SK-N-SH (cell line): ENCODE data around the gene ZNF502. TPM values are rescaled to one million over a fixed set of nuclear protein-coding genes. Genes with fewer than 3 reads are reported as not detected.

Source experiments
- CTCF ChIA-PET: fragments of 300-600, 350-600 bp; formaldehyde crosslinking; extraction: SDS; loops from one replicate; lab custom pipeline; 2021; lab: Yijun Ruan, JAX
- POLR2A ChIA-PET: fragments of 350-600 bp; sonication (Branson Sonifier 250); formaldehyde crosslinking; extraction: SDS; loops from one replicate; lab custom pipeline; 2020; ENCODE audit warnings: antibody characterized with exemption, inconsistent platforms; lab: Yijun Ruan, JAX
- DNase-seq: peaks from one replicate; pipeline ENCODE4 v3.0.0; 2012
- H2AFZ ChIP-seq: fragments of 200-600 bp; sonication (generic); 2 replicates; pipeline ENCODE4 v1.8.1; 2016; ENCODE audit warnings: antibody characterized with exemption, mild to moderate bottlenecking, low read depth
- H3F3A ChIP-seq: fragments of 200-600 bp; sonication (generic); replicated peaks from 2 replicates; pipeline ENCODE3; 2016; ENCODE audit warnings: antibody characterized with exemption, mild to moderate bottlenecking; ENCODE audit not compliant: insufficient read depth
- H3K27ac ChIP-seq, 2 experiments: fragments of 200-500 bp in 1 of 2; fragments of 200-600 bp in 1 of 2; sonication (Bioruptor generic) in 1 of 2; sonication (generic), shearing (Covaris generic) in 1 of 2; 2 replicates each; pipeline versions ENCODE4 v1.5.1 to v1.6.1; 2014 to 2016; ENCODE audit warnings: low read depth in 2 of 2, inconsistent platforms in 1 of 2, low read length in 1 of 2, mild to moderate bottlenecking in 1 of 2, mixed read lengths in 1 of 2
- H3K27me3 ChIP-seq: fragments of 200-600 bp; sonication (generic), shearing (Covaris generic); 2 replicates; pipeline ENCODE4 v1.6.1; 2016; ENCODE audit warnings: mixed run types; ENCODE audit not compliant: insufficient read depth
- H3K36me3 ChIP-seq, 2 experiments: fragments of 200-500 bp in 1 of 2; fragments of 200-600 bp in 1 of 2; sonication (Bioruptor generic) in 1 of 2; sonication (generic) in 1 of 2; replicated peaks in 1 of 2; 2 replicates each; pipeline versions ENCODE3 to v1.5.1; 2014 to 2016; ENCODE audit warnings: low read length in 1 of 2, mild to moderate bottlenecking in 1 of 2; ENCODE audit not compliant: insufficient read depth in 2 of 2, control insufficient read depth in 1 of 2
- H3K4me1 ChIP-seq, 2 experiments: fragments of 200-500 bp in 1 of 2; fragments of 200-600 bp in 1 of 2; sonication (Bioruptor generic) in 1 of 2; sonication (generic), shearing (Covaris generic) in 1 of 2; 2 replicates each; pipeline versions ENCODE4 v1.5.1 to v1.6.1; 2014 to 2016; ENCODE audit warnings: low read depth in 1 of 2, low read length in 1 of 2, mixed run types in 1 of 2; ENCODE audit not compliant: insufficient read depth in 2 of 2, control insufficient read depth in 1 of 2
- H3K4me2 ChIP-seq: fragments of 200-600 bp; sonication (generic), shearing (Covaris generic); 2 replicates; pipeline ENCODE4 v1.6.1; 2017; ENCODE audit warnings: mixed run types
- H3K4me3 ChIP-seq, 2 experiments: fragments of 200-500 bp in 1 of 2; fragments of 200-600 bp in 1 of 2; sonication (Bioruptor generic) in 1 of 2; sonication (generic), shearing (Covaris generic) in 1 of 2; 2 replicates each; pipeline versions ENCODE4 v1.5.1 to v1.8.1; 2014 to 2016; ENCODE audit warnings: low read depth in 2 of 2, inconsistent platforms in 1 of 2, low read length in 1 of 2, mild to moderate bottlenecking in 1 of 2, mixed read lengths in 1 of 2, moderate library complexity in 1 of 2
- H3K79me2 ChIP-seq: fragments of 200-600 bp; sonication (generic); 2 replicates; pipeline ENCODE4 v1.8.1; 2017; ENCODE audit warnings: mild to moderate bottlenecking; ENCODE audit not compliant: insufficient read depth
- H3K9ac ChIP-seq: fragments of 200-600 bp; sonication (generic); 2 replicates; pipeline ENCODE4 v1.6.1; 2017; ENCODE audit warnings: mixed run types
- H3K9me2 ChIP-seq: fragments of 200-600 bp; sonication (generic); 2 replicates; pipeline ENCODE4 v1.6.1; 2017; ENCODE audit warnings: mixed run types
- H3K9me3 ChIP-seq: fragments of 200-600 bp; sonication (generic); 2 replicates; pipeline ENCODE4 v1.6.1; 2017; ENCODE audit warnings: mixed run types, mild to moderate bottlenecking, moderate library complexity
- H4K20me1 ChIP-seq: fragments of 200-600 bp; sonication (generic); 2 replicates; pipeline ENCODE4 v1.6.1; 2017; ENCODE audit warnings: mild to moderate bottlenecking, mixed run types; ENCODE audit not compliant: insufficient read depth
- FOXJ3 ChIP-seq: sonication (generic); formaldehyde crosslinking; IDR thresholded peaks from 2 replicates; pipeline ENCODE4 v1.5.1; 2020; ENCODE audit warnings: mild to moderate bottlenecking, missing genetic modification reagents
- FOXM1 ChIP-seq: IDR thresholded peaks from 2 replicates; pipeline ENCODE4 v1.4.0; 2012; ENCODE audit warnings: low read depth, mild to moderate bottlenecking
- GATA2 ChIP-seq: sonication (generic); formaldehyde crosslinking; IDR thresholded peaks from 2 replicates; pipeline ENCODE4 v1.5.0; 2020; ENCODE audit warnings: mild to moderate bottlenecking, missing genetic modification reagents
- MEF2A ChIP-seq: IDR thresholded peaks from 2 replicates; pipeline ENCODE4 v1.4.0; 2012; ENCODE audit warnings: low read depth, borderline replicate concordance
- NFIC ChIP-seq: IDR thresholded peaks from 2 replicates; pipeline ENCODE4 v1.4.0; 2012; ENCODE audit warnings: borderline replicate concordance
- PBX3 ChIP-seq: IDR thresholded peaks from 2 replicates; pipeline ENCODE4; 2012
- REST ChIP-seq: IDR thresholded peaks from 2 replicates; pipeline ENCODE4 v1.6.1; 2012; ENCODE audit warnings: mild to moderate bottlenecking, low read depth, low read length, moderate library complexity
- SIN3A ChIP-seq: IDR thresholded peaks from 2 replicates; pipeline ENCODE4 v1.6.1; 2012; ENCODE audit warnings: low read depth, mild to moderate bottlenecking, low read length, moderate library complexity, borderline replicate concordance
- TCF12 ChIP-seq: IDR thresholded peaks from 2 replicates; pipeline ENCODE4 v1.4.0; 2012
- TEAD4 ChIP-seq: IDR thresholded peaks from 2 replicates; pipeline ENCODE4 v1.4.0; 2012; ENCODE audit warnings: mild to moderate bottlenecking, borderline replicate concordance; ENCODE audit not compliant: insufficient read depth
- WGBS: methylation state at CpG from one replicate; pipeline ENCODE4 v1.1.6; 2017; ENCODE audit warnings: low lambda C conversion rate; 5-methylcytosine and 5-hydroxymethylcytosine counted together
- polyA plus RNA-seq, 3 experiments: library from polyadenylated mRNA; depleted of rRNA; stranded (reverse); fragments of >200 nt; gene quantifications; 2 replicates each; pipeline ENCODE4 v1.2.3, GENCODE V29; 2012
- TF ChIP-seq, protein P1 (sequence below): fragments of 200-600 bp; sonication (generic); IDR thresholded peaks from 2 replicates; pipeline ENCODE4 v1.6.1; 2017; ENCODE audit warnings: antibody characterized with exemption, mild to moderate bottlenecking, moderate library complexity
- TF ChIP-seq, protein P2 (sequence below): fragments of 150-350 bp; IDR thresholded peaks from 2 replicates; pipeline ENCODE4 v1.6.1; 2016; ENCODE audit warnings: mild to moderate bottlenecking, low read depth, low read length
- TF ChIP-seq, protein P3 (sequence below): fragments of 150-350 bp; IDR thresholded peaks from 2 replicates; pipeline ENCODE4 v1.6.1; 2017; ENCODE audit warnings: antibody characterized with exemption, low read length, low read depth, borderline replicate concordance

ZNF502 gene
- polyA plus RNA-seq, 1 of the 3 experiments (the other 2 are of a cell fraction), result 2.1 TPM

DNA sequence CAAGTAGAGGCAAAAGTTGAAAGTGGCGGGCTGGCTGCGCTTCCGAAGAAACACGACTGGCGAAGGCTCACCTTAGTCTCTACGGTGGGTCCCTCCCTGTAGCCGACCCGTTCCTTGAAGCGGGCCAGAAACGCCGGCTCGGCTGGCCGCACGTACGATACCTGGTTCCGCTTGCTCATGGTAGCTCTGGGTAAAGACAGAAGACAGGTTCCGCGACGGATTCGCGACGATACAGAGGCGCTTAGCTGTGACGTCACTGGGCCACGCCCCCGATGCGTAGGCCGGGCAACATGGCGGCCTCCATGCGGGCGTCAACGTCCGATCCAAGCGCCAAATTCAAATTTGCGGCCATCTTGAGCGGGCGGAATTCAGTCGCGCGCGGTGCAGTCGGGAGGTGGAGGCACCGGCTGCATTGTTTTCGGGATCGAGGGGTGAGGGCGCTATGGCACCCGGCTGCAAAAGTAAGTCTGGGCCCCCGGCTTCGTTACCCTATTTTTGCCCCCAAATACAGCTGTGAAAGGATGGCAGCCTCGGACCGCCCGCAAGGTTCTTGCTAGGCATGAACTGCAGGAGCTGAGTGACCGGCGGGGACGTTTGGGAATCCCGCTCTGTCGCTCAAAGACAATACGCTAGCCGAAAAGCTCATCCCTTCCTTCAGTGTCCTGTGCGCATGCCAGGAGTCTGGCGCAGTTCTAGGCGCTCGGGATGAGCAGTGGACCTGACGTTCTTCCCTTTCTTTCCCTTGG, 49.1 kb downstream of the ZNF502 start, which contains the start of the genes KIAA1143 and KIF15 (continued):
- TF ChIP-seq, protein P1, sequence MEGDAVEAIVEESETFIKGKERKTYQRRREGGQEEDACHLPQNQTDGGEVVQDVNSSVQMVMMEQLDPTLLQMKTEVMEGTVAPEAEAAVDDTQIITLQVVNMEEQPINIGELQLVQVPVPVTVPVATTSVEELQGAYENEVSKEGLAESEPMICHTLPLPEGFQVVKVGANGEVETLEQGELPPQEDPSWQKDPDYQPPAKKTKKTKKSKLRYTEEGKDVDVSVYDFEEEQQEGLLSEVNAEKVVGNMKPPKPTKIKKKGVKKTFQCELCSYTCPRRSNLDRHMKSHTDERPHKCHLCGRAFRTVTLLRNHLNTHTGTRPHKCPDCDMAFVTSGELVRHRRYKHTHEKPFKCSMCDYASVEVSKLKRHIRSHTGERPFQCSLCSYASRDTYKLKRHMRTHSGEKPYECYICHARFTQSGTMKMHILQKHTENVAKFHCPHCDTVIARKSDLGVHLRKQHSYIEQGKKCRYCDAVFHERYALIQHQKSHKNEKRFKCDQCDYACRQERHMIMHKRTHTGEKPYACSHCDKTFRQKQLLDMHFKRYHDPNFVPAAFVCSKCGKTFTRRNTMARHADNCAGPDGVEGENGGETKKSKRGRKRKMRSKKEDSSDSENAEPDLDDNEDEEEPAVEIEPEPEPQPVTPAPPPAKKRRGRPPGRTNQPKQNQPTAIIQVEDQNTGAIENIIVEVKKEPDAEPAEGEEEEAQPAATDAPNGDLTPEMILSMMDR, result peak; percentile 21; the same call in 1 of the 2 replicates
- TF ChIP-seq TEAD4 (peak; percentile 56), PBX3 (no peak; the same call in 1 of the 2 replicates), GATA2 (CRISPR knock-in tag) (no peak), MEF2A (no peak), FOXJ3 (CRISPR knock-in tag) (peak; percentile 13; the same call in 1 of the 2 replicates)
- TF ChIP-seq, protein P2, sequence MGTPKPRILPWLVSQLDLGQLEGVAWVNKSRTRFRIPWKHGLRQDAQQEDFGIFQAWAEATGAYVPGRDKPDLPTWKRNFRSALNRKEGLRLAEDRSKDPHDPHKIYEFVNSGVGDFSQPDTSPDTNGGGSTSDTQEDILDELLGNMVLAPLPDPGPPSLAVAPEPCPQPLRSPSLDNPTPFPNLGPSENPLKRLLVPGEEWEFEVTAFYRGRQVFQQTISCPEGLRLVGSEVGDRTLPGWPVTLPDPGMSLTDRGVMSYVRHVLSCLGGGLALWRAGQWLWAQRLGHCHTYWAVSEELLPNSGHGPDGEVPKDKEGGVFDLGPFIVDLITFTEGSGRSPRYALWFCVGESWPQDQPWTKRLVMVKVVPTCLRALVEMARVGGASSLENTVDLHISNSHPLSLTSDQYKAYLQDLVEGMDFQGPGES, result no peak
- TF ChIP-seq, protein P3, sequence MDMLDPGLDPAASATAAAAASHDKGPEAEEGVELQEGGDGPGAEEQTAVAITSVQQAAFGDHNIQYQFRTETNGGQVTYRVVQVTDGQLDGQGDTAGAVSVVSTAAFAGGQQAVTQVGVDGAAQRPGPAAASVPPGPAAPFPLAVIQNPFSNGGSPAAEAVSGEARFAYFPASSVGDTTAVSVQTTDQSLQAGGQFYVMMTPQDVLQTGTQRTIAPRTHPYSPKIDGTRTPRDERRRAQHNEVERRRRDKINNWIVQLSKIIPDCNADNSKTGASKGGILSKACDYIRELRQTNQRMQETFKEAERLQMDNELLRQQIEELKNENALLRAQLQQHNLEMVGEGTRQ, result no peak

- H3K9me3 ChIP-seq, result peaks cover 13% of the 10 kb centered on the region; the same call in 1 of the 2 replicates
- H3K27me3 ChIP-seq, result no peaks in the 10 kb centered on the region
- peak overlapping the region; percentile 80 for H3K4me2 ChIP-seq
- DNase-seq, result peak; percentile 26
- H3K4me1 ChIP-seq, result peaks cover 0 to 2% of the 10 kb centered on the region in 2 experiments; a peak in 1 of 4 replicates
- peak overlapping the region; percentile 84 to 88 for H3K4me3 ChIP-seq
- H3K9me2 ChIP-seq, result no peaks in the 10 kb centered on the region
- peaks cover 7% of the 10 kb centered on the region for H3F3A ChIP-seq
- H3K79me2 ChIP-seq, result peaks cover 88% of the 10 kb centered on the region
- POLR2A ChIA-PET, result interaction anchor here (1.2 to 2.0 kb wide), 3 partner anchors 14 to 50 kb away, joined by 3 to 9 read pairs (median 4); partner anchors contain the start of genes ZNF501 and ZNF502
- peak overlapping the region; percentile 67 for H3K9ac ChIP-seq
- under 1% methylated on average over 9 of the region's 9 CpGs for WGBS
- CTCF ChIA-PET, result interaction anchor here (0.6 to 1.9 kb wide), 5 partner anchors 10 to 236 kb away, joined by 3 to 7 read pairs (median 3); no protein-coding TSS in a partner anchor
- no peaks in the 10 kb centered on the region for H4K20me1 ChIP-seq
- TF ChIP-seq FOXM1, result no peak
- no peak for TF ChIP-seq TCF12
- TF ChIP-seq SIN3A, result no peak
- no peak for TF ChIP-seq GATA2 (CRISPR knock-in tag)
- TF ChIP-seq NFIC, result no peak
- TF ChIP-seq REST, result no peak
- TF ChIP-seq FOXJ3 (CRISPR knock-in tag), result no peak
- TF ChIP-seq TEAD4, result no peak
- TF ChIP-seq PBX3, result no peak
- H3K27ac ChIP-seq, result peak overlapping the region; percentile 36 to 77; a peak in 3 of 4 replicates
- peaks cover 2 to 32% of the 10 kb centered on the region in 2 experiments for H3K36me3 ChIP-seq
- H2AFZ ChIP-seq, result peak overlapping the region; percentile 87
These were observed 49.8 kb downstream of the ZNF502 start for GRCh38 chr3:44762170-44762677.
